GM12892 (cell line): Measurements from ENCODE around the gene DBR1.

ENCODE experiments used
- DNase-seq: peaks from one replicate; pipeline ENCODE4 v3.0.0; 2011; ENCODE audit not compliant: insufficient read length
- FAIRE-seq: peaks from 2 replicates; lab custom pipeline; 2011; peaks lifted over from hg19 to GRCh38; lab: Jason Lieb, UNC
- POLR2A ChIP-seq: IDR thresholded peaks from 2 replicates; pipeline ENCODE4 v1.6.1; 2011; ENCODE audit warnings: low read depth, low read length, control low read depth
- POLR2AphosphoS5 ChIP-seq: IDR thresholded peaks from 2 replicates; pipeline ENCODE4 v1.6.1; 2011; ENCODE audit warnings: low read depth, low read length, control low read depth
- TAF1 ChIP-seq: IDR thresholded peaks from 2 replicates; pipeline ENCODE4 v1.6.1; 2011; ENCODE audit warnings: low read depth, mild to moderate bottlenecking, control low read depth, low read length, borderline replicate concordance

Gene DBR1

DNA sequence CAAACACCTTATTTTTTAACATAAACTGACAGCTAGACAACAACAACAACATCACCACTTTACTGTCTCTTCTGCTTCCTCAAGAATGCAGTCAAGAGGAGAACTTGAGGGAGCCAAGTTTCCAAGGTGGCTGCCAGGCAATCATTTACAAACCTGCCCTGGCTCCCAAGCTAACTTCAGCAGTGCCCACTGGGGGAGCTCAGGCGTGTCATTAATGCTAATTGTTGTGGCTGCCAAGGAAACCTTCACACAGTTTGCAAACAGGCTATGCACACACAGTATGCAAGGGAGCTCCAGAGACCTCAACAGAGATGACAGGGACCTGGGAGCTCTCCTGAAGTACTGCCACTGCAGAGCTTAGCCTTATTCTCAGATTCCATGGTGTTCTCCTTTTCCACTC lies 61.4 kb downstream of the DBR1 start:
- no peak for TF ChIP-seq POLR2A
- no peak for TF ChIP-seq POLR2AphosphoS5
- TF ChIP-seq TAF1: no peak
- DNase-seq (no peak), FAIRE-seq (no peak)

DNA sequence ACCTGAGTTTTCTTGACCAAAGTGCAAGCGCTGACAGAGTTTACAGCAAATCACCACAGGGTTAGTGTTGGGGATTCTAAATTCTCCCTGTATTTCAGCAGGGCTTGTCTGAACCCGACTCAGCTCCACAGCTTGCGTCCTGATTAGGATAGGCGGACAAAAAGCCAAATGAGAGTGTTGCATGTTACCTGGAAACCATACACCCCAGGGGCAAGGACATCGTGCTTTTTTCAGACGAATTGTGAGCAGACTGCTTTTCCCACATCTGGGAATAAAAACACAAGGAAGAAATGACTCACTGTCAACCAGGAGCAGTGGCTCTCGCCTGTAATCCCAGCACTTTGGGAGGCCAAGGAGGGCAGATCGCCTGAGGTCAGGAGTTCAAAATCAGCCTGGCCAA lies 62.4 kb downstream of the DBR1 start:
- no peak for DNase-seq
- no peak for FAIRE-seq
- TF ChIP-seq TAF1 (no peak), POLR2AphosphoS5 (no peak), POLR2A (no peak)
